CD4-positive, alpha-beta T cell (primary cell): ENCODE results near the gene CPTP. TPM values are rescaled to one million over a fixed set of nuclear protein-coding genes. Genes with fewer than 3 reads are reported as not detected.

ENCODE experiments used
- microRNA-seq: library from miRNA; unstranded; fragments of <30 nt; microRNA quantifications from one replicate; pipeline ENCODE4 v1.2.0, GENCODE V29; 2021; ENCODE audit warnings: borderline microRNAs expressed, borderline replicate concordance
- total RNA-seq, 174 experiments: library from RNA in 2 of 174; stranded (reverse) in 2 of 174; gene quantifications; one replicate each; pipeline ENCODE4 v1.2.3 and lab custom pipeline; 2021 to 2026

CPTP gene
- total RNA-seq, 2 experiments from 2014 or later = 11.6 to 12.9 TPM

Small RNAs within 50 kb of the gene (microRNA-seq; reads per million reads assigned to microRNA genes)
- gene MIR6726 = 2.0 reads per million, percentile 5 among the genes with 10 or more reads in this experiment
- gene MIR6727 = not detected
- gene MIR6808 = not detected

Other genes starting within 250 kb of the CPTP start
- 10 to 100 TPM; 11.1 to 11.3 TPM for gene C1orf159, start 208.7 kb upstream of the CPTP start, total RNA-seq
- under 1 TPM; 0.11 to 0.59 TPM for gene TTLL10, start 150.9 kb upstream of the CPTP start, total RNA-seq
- 10 to 100 TPM; 14.8 to 17.8 TPM for gene TNFRSF18, start 118.2 kb upstream of the CPTP start, total RNA-seq
- gene TNFRSF4, start 110.6 kb upstream of the CPTP start, total RNA-seq = 10 to 100 TPM; 27.6 to 28.6 TPM
- gene SDF4, start 92.8 kb upstream of the CPTP start, total RNA-seq = 10 to 100 TPM; 66.3 to 71.0 TPM
- 1 to 10 TPM; 4.9 to 5.1 TPM for gene B3GALT6, start 92.6 kb upstream of the CPTP start, total RNA-seq
- gene C1QTNF12, start 78.1 kb upstream of the CPTP start, total RNA-seq = 1 to 10 TPM; 3.4 to 4.8 TPM
- 10 to 100 TPM; 41.4 to 41.5 TPM for gene UBE2J2, start 50.9 kb upstream of the CPTP start, total RNA-seq
- 10 to 100 TPM; 12.0 to 13.3 TPM for gene SCNN1D, start 44.4 kb upstream of the CPTP start, total RNA-seq
- 10 to 100 TPM; 45.3 to 46.4 TPM for gene ACAP3, start 16.9 kb upstream of the CPTP start, total RNA-seq
- 10 to 100 TPM; 18.1 to 19.2 TPM for gene PUSL1, start 16.2 kb upstream of the CPTP start, total RNA-seq
- gene INTS11, start 142 bp upstream of the CPTP start, total RNA-seq = 100 to 1,000 TPM; 130 to 137 TPM
- gene TAS1R3, start 6.5 kb downstream of the CPTP start, total RNA-seq = 1 to 10 TPM; 3.3 to 3.4 TPM
- gene DVL1, start 24.6 kb downstream of the CPTP start, total RNA-seq = 10 to 100 TPM; 44.9 to 45.5 TPM
- gene MXRA8, start 33.8 kb downstream of the CPTP start, total RNA-seq = 1 to 10 TPM; 1.6 to 2.9 TPM
- gene AURKAIP1, start 50.4 kb downstream of the CPTP start, total RNA-seq = 10 to 100 TPM; 59.2 to 64.6 TPM
- gene CCNL2, start 74.5 kb downstream of the CPTP start, total RNA-seq = 100 to 1,000 TPM; 274 to 281 TPM
- gene MRPL20, start 82.5 kb downstream of the CPTP start, total RNA-seq = 100 to 1,000 TPM in 1 of 2 experiments, 10 to 100 TPM in 1; 99.9 to 103 TPM
- gene ANKRD65, start 96.5 kb downstream of the CPTP start, total RNA-seq = not detected
- gene VWA1, start 110.9 kb downstream of the CPTP start, total RNA-seq = not detected
- gene ATAD3C, start 124.9 kb downstream of the CPTP start, total RNA-seq = under 1 TPM; 0.28 to 0.74 TPM
- 10 to 100 TPM; 44.3 to 49.1 TPM for gene ATAD3B, start 147.0 kb downstream of the CPTP start, total RNA-seq
- 10 to 100 TPM; 17.0 to 19.5 TPM for gene ATAD3A, start 187.4 kb downstream of the CPTP start, total RNA-seq
- gene TMEM240, start 215.8 kb downstream of the CPTP start, total RNA-seq = 1 to 10 TPM in 1 of 2 experiments, under 1 TPM in 1; 0.75 to 1.5 TPM